ENCODE results near the gene IFIT3.

The IFIT3 gene

DNA sequence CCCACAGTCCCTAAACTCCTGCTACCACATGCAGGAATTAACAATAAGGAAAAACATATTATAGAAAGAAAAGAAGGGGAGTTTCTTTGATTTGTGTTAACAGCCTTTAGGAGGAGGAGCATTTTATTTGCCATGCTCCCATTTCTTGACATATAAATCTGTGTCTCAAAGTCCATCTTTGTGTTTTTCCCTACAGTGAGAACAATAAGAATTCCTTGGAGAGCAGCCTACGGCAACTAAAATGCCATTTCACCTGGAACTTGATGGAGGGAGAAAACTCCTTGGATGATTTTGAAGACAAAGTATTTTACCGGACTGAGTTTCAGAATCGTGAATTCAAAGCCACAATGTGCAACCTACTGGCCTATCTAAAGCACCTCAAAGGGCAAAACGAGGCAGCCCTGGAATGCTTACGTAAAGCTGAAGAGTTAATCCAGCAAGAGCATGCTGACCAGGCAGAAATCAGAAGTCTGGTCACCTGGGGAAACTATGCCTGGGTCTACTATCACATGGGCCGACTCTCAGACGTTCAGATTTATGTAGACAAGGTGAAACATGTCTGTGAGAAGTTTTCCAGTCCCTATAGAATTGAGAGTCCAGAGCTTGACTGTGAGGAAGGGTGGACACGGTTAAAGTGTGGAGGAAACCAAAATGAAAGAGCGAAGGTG lies 21.9 kb upstream of the IFIT3 start:
- TF ChIP-seq MYC (IDR thresholded peaks at IDR 0.05; ENCODE audit: low read depth, low read length) = no peak
- TF ChIP-seq, protein P1, sequence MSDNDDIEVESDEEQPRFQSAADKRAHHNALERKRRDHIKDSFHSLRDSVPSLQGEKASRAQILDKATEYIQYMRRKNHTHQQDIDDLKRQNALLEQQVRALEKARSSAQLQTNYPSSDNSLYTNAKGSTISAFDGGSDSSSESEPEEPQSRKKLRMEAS (IDR thresholded peaks at IDR 0.05; ENCODE audit: low read depth, low read length) = no peak
- TF ChIP-seq POLR2A (IDR thresholded peaks at IDR 0.05; ENCODE audit: extremely low read depth, insufficient read length) = no peak
- TF ChIP-seq CTCF (IDR thresholded peaks at IDR 0.05; ENCODE audit: low read depth, low read length) = no peak
- H3K4me3 ChIP-seq (ENCODE audit: low read depth, low read length) = no peak overlapping the region
- no peak for DNase-seq (ENCODE audit: low read depth)

DNA sequence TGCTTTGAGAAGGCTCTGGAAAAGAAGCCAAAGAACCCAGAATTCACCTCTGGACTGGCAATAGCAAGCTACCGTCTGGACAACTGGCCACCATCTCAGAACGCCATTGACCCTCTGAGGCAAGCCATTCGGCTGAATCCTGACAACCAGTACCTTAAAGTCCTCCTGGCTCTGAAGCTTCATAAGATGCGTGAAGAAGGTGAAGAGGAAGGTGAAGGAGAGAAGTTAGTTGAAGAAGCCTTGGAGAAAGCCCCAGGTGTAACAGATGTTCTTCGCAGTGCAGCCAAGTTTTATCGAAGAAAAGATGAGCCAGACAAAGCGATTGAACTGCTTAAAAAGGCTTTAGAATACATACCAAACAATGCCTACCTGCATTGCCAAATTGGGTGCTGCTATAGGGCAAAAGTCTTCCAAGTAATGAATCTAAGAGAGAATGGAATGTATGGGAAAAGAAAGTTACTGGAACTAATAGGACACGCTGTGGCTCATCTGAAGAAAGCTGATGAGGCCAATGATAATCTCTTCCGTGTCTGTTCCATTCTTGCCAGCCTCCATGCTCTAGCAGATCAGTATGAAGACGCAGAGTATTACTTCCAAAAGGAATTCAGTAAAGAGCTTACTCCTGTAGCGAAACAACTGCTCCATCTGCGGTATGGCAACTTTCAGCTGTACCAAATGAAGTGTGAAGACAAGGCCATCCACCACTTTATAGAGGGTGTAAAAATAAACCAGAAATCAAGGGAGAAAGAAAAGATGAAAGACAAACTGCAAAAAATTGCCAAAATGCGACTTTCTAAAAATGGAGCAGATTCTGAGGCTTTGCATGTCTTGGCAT lies 21.1 kb upstream of the IFIT3 start:
- no peak for TF ChIP-seq MYC (IDR thresholded peaks at IDR 0.05; ENCODE audit: low read depth, low read length)
- TF ChIP-seq, protein P1 (IDR thresholded peaks at IDR 0.05; ENCODE audit: low read depth, low read length) = no peak
- no peak for TF ChIP-seq POLR2A (IDR thresholded peaks at IDR 0.05; ENCODE audit: extremely low read depth, insufficient read length)
- TF ChIP-seq CTCF (IDR thresholded peaks at IDR 0.05; ENCODE audit: low read depth, low read length) = no peak
- no peak for DNase-seq (ENCODE audit: low read depth)

DNA sequence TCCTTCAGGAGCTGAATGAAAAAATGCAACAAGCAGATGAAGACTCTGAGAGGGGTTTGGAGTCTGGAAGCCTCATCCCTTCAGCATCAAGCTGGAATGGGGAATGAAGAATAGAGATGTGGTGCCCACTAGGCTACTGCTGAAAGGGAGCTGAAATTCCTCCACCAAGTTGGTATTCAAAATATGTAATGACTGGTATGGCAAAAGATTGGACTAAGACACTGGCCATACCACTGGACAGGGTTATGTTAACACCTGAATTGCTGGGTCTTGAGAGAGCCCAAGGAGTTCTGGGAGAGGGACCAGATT lies 20.6 kb upstream of the IFIT3 start:
- DNase-seq (ENCODE audit: low read depth) = no peak
- no peak for TF ChIP-seq CTCF (IDR thresholded peaks at IDR 0.05; ENCODE audit: low read depth, low read length)
- TF ChIP-seq, protein P1 (IDR thresholded peaks at IDR 0.05; ENCODE audit: low read depth, low read length) = no peak
- no peak for TF ChIP-seq MYC (IDR thresholded peaks at IDR 0.05; ENCODE audit: low read depth, low read length)
- TF ChIP-seq POLR2A (IDR thresholded peaks at IDR 0.05; ENCODE audit: extremely low read depth, insufficient read length) = no peak

More for the DNA sequence above, 21.1 kb upstream of the IFIT3 start:
- no peak overlapping the region for H3K4me3 ChIP-seq (ENCODE audit: low read depth, low read length)

DNA sequence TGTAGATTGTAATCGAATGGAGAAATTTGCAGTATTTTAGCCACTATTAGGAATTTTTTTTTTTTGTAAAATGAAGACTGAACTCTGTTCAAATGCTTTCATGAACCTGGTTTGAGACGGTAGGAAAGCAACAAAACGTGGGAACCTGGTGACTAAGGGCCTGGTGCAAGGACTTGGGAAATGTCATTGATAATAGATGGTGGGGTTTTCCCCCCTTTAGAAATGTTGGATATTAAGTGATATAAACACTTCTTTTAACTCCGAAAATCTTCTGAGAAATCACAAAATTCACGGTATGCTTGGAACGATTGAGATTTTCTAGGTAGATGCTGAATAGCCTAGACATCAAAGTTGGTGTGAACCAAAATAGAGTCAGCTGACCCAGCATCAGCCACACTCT lies 19.5 kb upstream of the IFIT3 start:
- no peak overlapping the region for H3K4me3 ChIP-seq (ENCODE audit: low read depth, low read length)
- TF ChIP-seq, protein P1 (IDR thresholded peaks at IDR 0.05; ENCODE audit: low read depth, low read length) = no peak
- TF ChIP-seq POLR2A (IDR thresholded peaks at IDR 0.05; ENCODE audit: extremely low read depth, insufficient read length) = no peak
- no peak for TF ChIP-seq MYC (IDR thresholded peaks at IDR 0.05; ENCODE audit: low read depth, low read length)
- no peak for TF ChIP-seq CTCF (IDR thresholded peaks at IDR 0.05; ENCODE audit: low read depth, low read length)
- no peak for DNase-seq (ENCODE audit: low read depth)

More for the DNA sequence above, 20.6 kb upstream of the IFIT3 start:
- no peak overlapping the region for H3K4me3 ChIP-seq (ENCODE audit: low read depth, low read length)

- H3K4me3 ChIP-seq (ENCODE audit: low read depth, low read length) = no peak overlapping the region
- no peak for TF ChIP-seq MYC (IDR thresholded peaks at IDR 0.05; ENCODE audit: low read depth, low read length)
- DNase-seq (ENCODE audit: low read depth) = no peak
Observed at GRCh38 chr10:89308736-89309135, 19.1 kb upstream of the IFIT3 start.
